Right lobe of liver (tissue), 4 donors: Measurements from ENCODE around the gene VDAC1.

Source experiments
- CTCF ChIP-seq, 4 donors: fragments of 200-600 bp in 3 of 4; fragments of 450-650 bp in 1 of 4; IDR thresholded peaks; one replicate each; pipeline versions ENCODE4 v1.5.1 to v1.8.0; 2016 to 2022; ENCODE audit warnings: antibody characterized with exemption in 4 of 4, mild to moderate bottlenecking in 2 of 4
- POLR2A ChIP-seq: fragments of 450-650 bp; IDR thresholded peaks from one replicate; pipeline ENCODE4 v1.6.1; 2017; ENCODE audit warnings: antibody characterized with exemption, mild to moderate bottlenecking
- donor health status: DM: no; HTN: no; CAD: no.
- donor health status: DM: no; HTN: no; CAD: no.
- donor health status: DM: no; HTN: yes; CAD: no.

- TF ChIP-seq CTCF (IDR thresholded peaks at IDR 0.05) = no peak
- peak; percentile 78 for TF ChIP-seq POLR2A
These were observed at the start of gene VDAC1 for GRCh38 chr5:134004626-134005416.
